ENCODE data around the gene ADAM17.

DNA sequence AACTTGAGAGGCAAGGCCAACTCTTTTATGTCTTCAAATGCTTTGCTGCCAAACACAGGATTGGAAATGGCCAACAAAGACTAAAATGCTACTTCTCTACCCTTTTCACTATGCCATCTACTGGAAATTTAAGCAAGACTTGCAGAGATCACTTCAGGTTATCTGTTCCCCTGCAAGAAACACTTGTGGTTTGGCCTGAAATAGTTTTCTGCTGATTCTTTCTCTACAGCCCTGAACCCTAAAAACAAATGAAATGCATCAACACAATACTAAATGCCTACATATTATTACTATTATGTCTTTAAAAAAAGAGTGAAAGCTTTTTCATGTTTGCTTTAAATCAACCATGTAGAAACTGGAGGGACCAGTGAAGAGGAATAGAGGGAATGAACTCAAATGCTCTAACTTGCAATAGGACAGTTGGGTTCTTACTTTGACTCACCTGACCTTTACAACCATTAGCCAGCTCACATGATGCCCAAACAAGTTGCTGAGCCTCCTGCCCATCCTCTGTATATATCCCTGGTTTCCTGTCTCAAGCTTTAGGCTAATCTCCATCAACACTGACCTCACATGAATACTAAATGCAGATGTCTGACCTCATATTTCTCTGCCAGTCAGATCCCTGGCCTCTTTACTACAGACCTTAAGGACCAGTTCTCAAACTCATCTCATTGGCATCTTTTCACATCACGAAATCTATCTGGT, 17.5 kb upstream of the ADAM17 start:
- no peak for TF ChIP-seq CTCF (IDR thresholded peaks at IDR 0.05)
- TF ChIP-seq POLR2AphosphoS5 (IDR thresholded peaks at IDR 0.05; ENCODE audit: low read depth, low read length) = no peak
- TF ChIP-seq REST (IDR thresholded peaks at IDR 0.05; ENCODE audit: insufficient read depth in 1 of 2, low read depth in 2 of 2, low read length in 1 of 2) = no peak
- no peak for TF ChIP-seq TCF7L2 (IDR thresholded peaks at IDR 0.05; ENCODE audit: low read depth, low read length)

Data from Panc1 (cell line).